ENCODE measurements around the gene ENTHD1. TPM values are rescaled to one million over a fixed set of nuclear protein-coding genes. Genes with fewer than 3 reads are reported as not detected.

Gene ENTHD1
- polyA plus RNA-seq, 1 donor from 2014 or later = not detected

- H3K9ac ChIP-seq (ENCODE audit: low read length) = no peak overlapping the region
- no peaks in the 10 kb centered on the region for H4K20me1 ChIP-seq (ENCODE audit: insufficient read depth)
- H3K9me2 ChIP-seq (ENCODE audit: insufficient read depth, low read length) = no peaks in the 10 kb centered on the region
- TF ChIP-seq RAD21 (conservative IDR thresholded peaks at IDR 0.05) = no peak
- no peak for TF ChIP-seq EP300 (conservative IDR thresholded peaks at IDR 0.05; ENCODE audit: poor library complexity, severe bottlenecking)
- TF ChIP-seq TAF1 (IDR thresholded peaks at IDR 0.05; ENCODE audit: low read depth) = no peak
- no peak for TF ChIP-seq SMC3 (conservative IDR thresholded peaks at IDR 0.05; ENCODE audit: poor library complexity)
- no peak for TF ChIP-seq CTCF (IDR thresholded peaks at IDR 0.05; ENCODE audit: poor library complexity, severe bottlenecking)
- TF ChIP-seq POLR2AphosphoS5 (IDR thresholded peaks at IDR 0.05) = no peak
- no peak for TF ChIP-seq REST (IDR thresholded peaks at IDR 0.05; ENCODE audit: borderline replicate concordance)
- no peak for TF ChIP-seq MXI1 (conservative IDR thresholded peaks at IDR 0.05; ENCODE audit: poor library complexity, severe bottlenecking)
- TF ChIP-seq EZH2 (IDR thresholded peaks at IDR 0.05; ENCODE audit: borderline replicate concordance, insufficient read depth, low read length, poor library complexity, severe bottlenecking) = no peak
- H3K4me3 ChIP-seq (ENCODE audit: low read length) = no peak overlapping the region
- no peak overlapping the region for H2AFZ ChIP-seq (ENCODE audit: low read depth, low read length)
- H3K27ac ChIP-seq (ENCODE audit: low read length) = no peak overlapping the region
- H3K4me2 ChIP-seq (ENCODE audit: low read length) = no peak overlapping the region
- no peaks in the 10 kb centered on the region for H3K36me3 ChIP-seq (ENCODE audit: insufficient read depth, low read length)
- H3K9me3 ChIP-seq (ENCODE audit: low read length) = no peaks in the 10 kb centered on the region
- no peaks in the 10 kb centered on the region for H3K27me3 ChIP-seq (ENCODE audit: insufficient read depth, low read depth, low read length)
- H3F3A ChIP-seq (ENCODE audit: insufficient read depth, low read length, poor library complexity, severe bottlenecking) = no peaks in the 10 kb centered on the region
- H3K79me2 ChIP-seq (replicated peaks; ENCODE audit: insufficient read depth, low read length) = no peaks in the 10 kb centered on the region
These were observed 174.6 kb downstream of the ENTHD1 start for GRCh38 chr22:39718921-39719475.

- TF ChIP-seq CTCF (IDR thresholded peaks at IDR 0.05; ENCODE audit: poor library complexity, severe bottlenecking) (no peak), MXI1 (conservative IDR thresholded peaks at IDR 0.05; ENCODE audit: poor library complexity, severe bottlenecking) (no peak), EZH2 (IDR thresholded peaks at IDR 0.05; ENCODE audit: borderline replicate concordance, insufficient read depth, low read length, poor library complexity, severe bottlenecking) (no peak), POLR2AphosphoS5 (IDR thresholded peaks at IDR 0.05) (no peak), SMC3 (conservative IDR thresholded peaks at IDR 0.05; ENCODE audit: poor library complexity) (no peak), RAD21 (conservative IDR thresholded peaks at IDR 0.05) (no peak), REST (IDR thresholded peaks at IDR 0.05; ENCODE audit: borderline replicate concordance) (no peak), TAF1 (IDR thresholded peaks at IDR 0.05; ENCODE audit: low read depth) (no peak)
- H3K9me2 ChIP-seq (ENCODE audit: insufficient read depth, low read length) = no peaks in the 10 kb centered on the region
These were observed 175.4 kb downstream of the ENTHD1 start for GRCh38 chr22:39718206-39718605.

More at GRCh38 chr22:39718206-39718605, 175.4 kb downstream of the ENTHD1 start:
- Histone ChIP-seq H3K4me3 (ENCODE audit: low read length) (no peak overlapping the region), H3K9me3 (ENCODE audit: low read length) (no peaks in the 10 kb centered on the region), H3K4me2 (ENCODE audit: low read length) (no peak overlapping the region), H3K27ac (ENCODE audit: low read length) (no peak overlapping the region), H3K9ac (ENCODE audit: low read length) (no peak overlapping the region), H2AFZ (ENCODE audit: low read depth, low read length) (no peak overlapping the region), H4K20me1 (ENCODE audit: insufficient read depth) (no peaks in the 10 kb centered on the region), H3K27me3 (ENCODE audit: insufficient read depth, low read depth, low read length) (no peaks in the 10 kb centered on the region), H3F3A (ENCODE audit: insufficient read depth, low read length, poor library complexity, severe bottlenecking) (no peaks in the 10 kb centered on the region), H3K36me3 (ENCODE audit: insufficient read depth, low read length) (no peaks in the 10 kb centered on the region), H3K79me2 (replicated peaks; ENCODE audit: insufficient read depth, low read length) (no peaks in the 10 kb centered on the region)
